Coronary artery (tissue), 2 donors: ENCODE data around the gene SEC16A.
"Not testable (repeated sequence)": the region's sequence is repeated elsewhere in the genome, so short reads cannot be mapped to it uniquely, and the experiment has no call there.

Source experiments
- DNase-seq: peaks from one replicate; pipeline ENCODE4 v3.0.0-alpha.2; 2017; ENCODE audit warnings: low spot score
- H3K27ac ChIP-seq, 2 donors: fragments of 200-600 bp; sonication (generic); one replicate each; pipeline ENCODE4 v1.5.1; 2016 to 2019
- H3K4me3 ChIP-seq: fragments of 200-600 bp; sonication (generic); 2 replicates; pipeline ENCODE4 v1.5.1; 2016; ENCODE audit warnings: mild to moderate bottlenecking, moderate library complexity
- TF ChIP-seq, protein P1 (sequence below): fragments of 200-600 bp; sonication (generic); IDR thresholded peaks from one replicate; pipeline ENCODE4 v1.5.1; 2019; ENCODE audit warnings: antibody characterized with exemption

The SEC16A gene

GRCh38 chr9:136407911-136408310 is 74.9 kb downstream of the SEC16A start:
- Histone ChIP-seq H3K4me3 (no peak overlapping the region), H3K27ac (no peak overlapping the region)
- no peak for DNase-seq
- TF ChIP-seq, protein P1, sequence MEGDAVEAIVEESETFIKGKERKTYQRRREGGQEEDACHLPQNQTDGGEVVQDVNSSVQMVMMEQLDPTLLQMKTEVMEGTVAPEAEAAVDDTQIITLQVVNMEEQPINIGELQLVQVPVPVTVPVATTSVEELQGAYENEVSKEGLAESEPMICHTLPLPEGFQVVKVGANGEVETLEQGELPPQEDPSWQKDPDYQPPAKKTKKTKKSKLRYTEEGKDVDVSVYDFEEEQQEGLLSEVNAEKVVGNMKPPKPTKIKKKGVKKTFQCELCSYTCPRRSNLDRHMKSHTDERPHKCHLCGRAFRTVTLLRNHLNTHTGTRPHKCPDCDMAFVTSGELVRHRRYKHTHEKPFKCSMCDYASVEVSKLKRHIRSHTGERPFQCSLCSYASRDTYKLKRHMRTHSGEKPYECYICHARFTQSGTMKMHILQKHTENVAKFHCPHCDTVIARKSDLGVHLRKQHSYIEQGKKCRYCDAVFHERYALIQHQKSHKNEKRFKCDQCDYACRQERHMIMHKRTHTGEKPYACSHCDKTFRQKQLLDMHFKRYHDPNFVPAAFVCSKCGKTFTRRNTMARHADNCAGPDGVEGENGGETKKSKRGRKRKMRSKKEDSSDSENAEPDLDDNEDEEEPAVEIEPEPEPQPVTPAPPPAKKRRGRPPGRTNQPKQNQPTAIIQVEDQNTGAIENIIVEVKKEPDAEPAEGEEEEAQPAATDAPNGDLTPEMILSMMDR = no peak

- not testable (repeated sequence) for H3K4me3 ChIP-seq, DNase-seq, H3K27ac ChIP-seq
Measured at GRCh38 chr9:136407061-136407460, 75.8 kb downstream of the SEC16A start.

DNA sequence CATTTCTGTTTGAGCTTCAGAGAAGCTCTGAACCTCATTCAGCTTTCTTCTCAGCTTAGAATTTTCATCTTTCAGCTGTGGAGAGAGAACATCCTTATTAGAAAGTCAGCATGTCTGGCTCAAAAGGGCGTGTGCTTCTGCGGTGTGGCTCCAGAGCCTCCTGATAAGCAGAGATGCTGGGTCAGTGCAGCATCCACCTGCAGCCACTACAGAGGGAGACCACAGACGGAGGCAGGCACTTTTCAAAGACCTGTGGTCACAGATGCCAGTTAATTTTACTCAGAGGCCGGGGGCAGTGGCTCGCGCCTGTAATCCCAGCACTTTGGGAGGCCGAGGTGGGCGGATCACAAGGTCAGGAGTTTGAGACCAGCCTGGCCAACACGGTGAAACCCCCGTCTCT is 76.9 kb downstream of the SEC16A start:
- not testable (repeated sequence) for H3K4me3 ChIP-seq, H3K27ac ChIP-seq, DNase-seq

GRCh38 chr9:136405481-136405880 is 77.4 kb downstream of the SEC16A start:
- H3K27ac ChIP-seq = no peak overlapping the region
- no peak for DNase-seq
- H3K4me3 ChIP-seq = no peak overlapping the region
- TF ChIP-seq, protein P1 = no peak

GRCh38 chr9:136404801-136405136 is 78.1 kb downstream of the SEC16A start:
- TF ChIP-seq, protein P1 = no peak
- no peak for DNase-seq
- H3K4me3 ChIP-seq = no peak overlapping the region
- no peak overlapping the region for H3K27ac ChIP-seq

DNA sequence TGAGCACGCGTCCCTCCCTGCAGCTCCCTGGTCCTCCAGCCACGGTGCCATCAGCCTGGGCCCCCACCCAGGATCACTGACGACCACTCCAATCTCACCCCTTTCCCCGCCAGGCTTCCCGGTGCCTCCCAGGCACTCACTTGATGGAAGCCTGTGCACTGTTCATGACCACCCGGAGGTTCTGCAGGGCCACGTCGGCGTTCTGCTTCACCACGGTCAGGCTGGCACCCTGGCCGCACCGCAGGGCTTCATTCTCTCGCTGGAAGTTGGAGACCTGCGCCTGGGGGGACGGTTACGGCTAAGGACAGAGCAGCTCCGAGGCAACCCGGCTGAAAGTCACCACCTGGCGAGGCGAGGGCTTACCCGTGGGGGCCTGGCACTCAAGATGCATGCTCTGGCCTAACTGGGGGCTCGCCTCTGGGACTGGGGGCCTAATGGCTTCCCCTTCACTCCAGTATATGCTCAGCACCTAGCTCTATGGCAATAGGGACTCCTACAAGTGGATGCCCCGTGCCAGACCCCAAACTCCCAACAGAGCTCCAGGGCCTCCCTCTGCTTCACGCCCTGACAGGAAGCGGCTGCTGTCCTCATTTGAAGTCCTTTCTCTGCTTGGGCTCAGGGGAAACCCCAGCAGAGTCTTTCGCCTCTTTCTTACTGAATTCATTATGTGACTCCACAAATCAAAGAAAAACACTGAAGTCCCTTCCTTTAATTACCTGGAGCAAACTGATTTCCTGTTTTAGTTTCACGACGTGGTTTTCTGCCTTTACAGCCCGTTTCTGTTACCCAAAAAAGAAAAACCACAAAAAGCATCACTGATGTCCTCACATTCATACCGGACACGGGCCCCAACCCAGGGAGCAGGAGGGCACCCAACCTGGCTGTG is 78.7 kb downstream of the SEC16A start:
- no peak for DNase-seq
- no peak overlapping the region for H3K27ac ChIP-seq
- TF ChIP-seq, protein P1 = no peak

DNA sequence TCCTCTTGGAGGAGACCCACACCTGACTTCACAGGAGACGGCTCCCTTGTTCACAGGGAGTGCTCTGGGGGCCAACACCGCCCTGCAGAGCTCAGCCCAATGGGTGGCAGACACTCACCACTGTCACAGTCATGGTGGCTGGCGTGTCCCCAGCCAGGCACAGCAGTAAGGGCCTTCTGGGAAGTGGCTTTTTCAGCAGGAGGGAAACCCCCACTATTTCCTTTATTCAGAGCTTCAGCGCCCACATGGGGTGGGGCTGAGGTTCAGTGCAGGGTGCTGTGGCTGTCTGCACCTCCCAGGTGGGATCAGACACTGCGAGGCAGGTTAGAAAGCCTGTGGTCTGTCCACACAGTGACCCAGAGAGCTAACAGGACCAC is 79.3 kb downstream of the SEC16A start:
- TF ChIP-seq, protein P1 = no peak
- no peak overlapping the region for H3K4me3 ChIP-seq
- no peak for DNase-seq

More for the DNA sequence above, 78.7 kb downstream of the SEC16A start:
- no peak overlapping the region for H3K4me3 ChIP-seq

GRCh38 chr9:136402067-136402466 is 80.8 kb downstream of the SEC16A start:
- Histone ChIP-seq H3K27ac (no peak overlapping the region), H3K4me3 (no peak overlapping the region)
- DNase-seq = no peak
- TF ChIP-seq, protein P1 = no peak

More for the DNA sequence above, 79.3 kb downstream of the SEC16A start:
- H3K27ac ChIP-seq = no peak overlapping the region
